Measurements from ENCODE around the gene SLC17A9.

Gene SLC17A9

GRCh38 chr20:62952373-62952967, at the start of gene SLC17A9:
Gene SLC17A9, plus strand, starts transcription at chr20:62952709. Its CDS starts 122 bp downstream, at chr20:62952831.
- peak; percentile 85 to 86 for DNase-seq

GRCh38 chr20:62902926-62903615, 49.4 kb upstream of the SLC17A9 start:
- DNase-seq = no peak

More at GRCh38 chr20:62952373-62952967, at the start of gene SLC17A9:
- peak; percentile 47 for TF ChIP-seq POLR2A (IDR thresholded peaks at IDR 0.05; ENCODE audit: low read length)
- no peak for TF ChIP-seq GATA1 (IDR thresholded peaks at IDR 0.05; ENCODE audit: low read depth, low read length)

DNA sequence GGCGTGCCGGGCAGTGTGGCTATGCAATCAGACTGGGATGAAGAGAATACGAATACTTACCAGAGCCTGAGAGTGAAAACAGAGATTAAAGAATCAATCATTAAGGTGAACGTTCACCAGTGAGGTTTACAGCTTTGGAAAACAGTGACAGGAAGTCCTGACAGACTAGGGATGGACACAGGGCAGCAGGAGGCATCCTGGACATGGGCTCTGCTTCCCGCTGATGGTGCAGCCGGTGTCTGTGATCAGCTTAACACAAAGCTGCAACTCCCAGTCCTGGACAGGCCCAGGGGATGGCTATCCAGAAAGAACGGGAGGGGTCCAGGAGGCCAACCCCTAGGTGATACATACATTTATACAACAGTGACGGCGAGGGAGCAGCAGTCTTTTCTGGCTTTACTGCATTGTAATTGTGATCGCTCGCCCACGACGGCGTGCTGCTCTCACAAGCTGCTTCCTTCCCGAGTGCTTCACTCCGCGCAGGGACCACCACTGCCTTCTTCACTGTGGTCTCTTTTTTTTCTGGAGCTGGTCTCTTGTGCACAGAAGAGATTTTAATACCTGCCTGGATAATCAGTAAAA, 46.9 kb upstream of the SLC17A9 start:
- DNase-seq = no peak
- TF ChIP-seq POLR2A (IDR thresholded peaks at IDR 0.05; ENCODE audit: low read length) (no peak), GATA1 (IDR thresholded peaks at IDR 0.05; ENCODE audit: low read depth, low read length) (no peak)

More at GRCh38 chr20:62902926-62903615, 49.4 kb upstream of the SLC17A9 start:
- TF ChIP-seq GATA1 (IDR thresholded peaks at IDR 0.05; ENCODE audit: low read depth, low read length) = no peak
- TF ChIP-seq POLR2A (IDR thresholded peaks at IDR 0.05; ENCODE audit: low read length) = no peak

GRCh38 chr20:62906209-62906608, 46.3 kb upstream of the SLC17A9 start:
- no peak for TF ChIP-seq POLR2A (IDR thresholded peaks at IDR 0.05; ENCODE audit: low read length)
- TF ChIP-seq GATA1 (IDR thresholded peaks at IDR 0.05; ENCODE audit: low read depth, low read length) = no peak
- DNase-seq = no peak

DNA sequence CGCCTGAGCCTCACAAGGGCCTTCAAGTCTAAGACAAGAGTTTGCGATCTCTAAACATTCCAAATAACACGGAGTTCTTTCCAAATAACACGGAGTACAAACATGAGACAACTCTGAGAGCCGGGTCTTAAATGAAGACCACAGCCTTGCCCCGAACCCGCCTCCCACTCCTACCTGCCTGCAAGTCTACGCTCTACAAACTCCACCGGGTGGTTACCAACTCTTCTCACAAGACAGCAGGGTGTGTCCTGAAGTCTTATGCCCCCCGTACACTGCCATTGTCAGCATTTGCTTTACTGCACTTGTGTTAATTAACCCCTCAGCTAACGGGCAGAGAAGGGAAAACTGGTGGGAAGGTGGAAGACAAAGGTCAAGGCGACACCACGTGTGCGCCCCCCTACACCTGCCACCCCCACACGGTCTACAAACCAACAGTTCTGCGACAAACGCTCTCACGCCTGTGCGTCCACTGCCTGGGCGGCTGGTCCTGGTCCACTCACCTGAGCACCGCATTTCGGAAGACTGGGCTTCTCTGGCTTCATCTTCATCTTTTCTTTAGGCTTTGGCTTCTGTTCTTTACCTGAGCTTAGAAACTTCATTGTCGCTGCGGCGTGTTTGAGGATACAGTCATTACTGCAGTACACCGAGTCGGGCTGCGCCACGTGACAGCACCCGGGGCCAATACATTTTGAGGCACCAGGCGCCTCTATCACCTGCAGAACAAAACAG, 45.7 kb upstream of the SLC17A9 start:
- TF ChIP-seq POLR2A (IDR thresholded peaks at IDR 0.05; ENCODE audit: low read length) (no peak), GATA1 (IDR thresholded peaks at IDR 0.05; ENCODE audit: low read depth, low read length) (no peak)
- no peak for DNase-seq

- TF ChIP-seq POLR2A (IDR thresholded peaks at IDR 0.05; ENCODE audit: low read length) = no peak
- TF ChIP-seq GATA1 (IDR thresholded peaks at IDR 0.05; ENCODE audit: low read depth, low read length) = no peak
- peak; percentile 17 to 39 for DNase-seq
Observed at GRCh38 chr20:62907384-62908317, 44.9 kb upstream of the SLC17A9 start.

DNA sequence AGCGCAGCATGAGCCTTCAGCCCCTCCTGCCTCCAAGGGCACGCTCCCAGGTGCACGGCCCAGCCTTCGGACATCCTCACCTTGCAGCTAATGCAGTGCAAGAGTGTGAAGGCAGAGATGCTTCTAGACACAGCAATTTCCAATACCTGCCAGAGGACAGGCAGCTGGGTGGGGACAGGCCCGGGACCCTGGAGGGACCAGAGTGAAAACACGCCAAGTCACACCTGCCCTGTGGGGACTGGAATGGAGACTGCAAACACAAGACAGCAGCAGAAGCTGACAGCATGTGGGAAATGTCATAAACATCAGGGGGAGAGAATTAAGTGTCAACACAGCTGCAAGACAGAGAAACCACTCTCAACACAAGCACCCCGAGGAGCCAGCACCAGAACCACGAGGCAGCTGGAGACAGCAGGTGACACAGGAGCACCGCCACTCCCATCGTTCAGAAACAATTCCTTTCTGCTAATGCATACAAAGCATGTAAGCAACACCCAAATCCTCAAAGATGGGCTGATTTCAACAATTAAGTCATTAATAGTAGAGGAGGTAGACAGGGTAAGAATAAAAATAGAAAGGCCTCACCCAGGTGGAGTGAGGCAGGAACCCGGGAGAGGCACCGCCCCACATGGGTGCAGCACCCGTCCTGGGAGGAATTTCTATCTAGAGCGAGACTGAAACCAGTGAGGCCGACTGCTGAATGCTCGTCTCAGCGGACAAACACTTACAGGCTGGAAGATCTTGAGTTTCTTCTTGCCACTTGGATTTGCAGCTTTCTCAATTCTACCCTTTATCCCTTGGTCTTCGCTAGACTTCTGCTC, 43.3 kb upstream of the SLC17A9 start:
- no peak for TF ChIP-seq POLR2A (IDR thresholded peaks at IDR 0.05; ENCODE audit: low read length)
- TF ChIP-seq GATA1 (IDR thresholded peaks at IDR 0.05; ENCODE audit: low read depth, low read length) = no peak

DNA sequence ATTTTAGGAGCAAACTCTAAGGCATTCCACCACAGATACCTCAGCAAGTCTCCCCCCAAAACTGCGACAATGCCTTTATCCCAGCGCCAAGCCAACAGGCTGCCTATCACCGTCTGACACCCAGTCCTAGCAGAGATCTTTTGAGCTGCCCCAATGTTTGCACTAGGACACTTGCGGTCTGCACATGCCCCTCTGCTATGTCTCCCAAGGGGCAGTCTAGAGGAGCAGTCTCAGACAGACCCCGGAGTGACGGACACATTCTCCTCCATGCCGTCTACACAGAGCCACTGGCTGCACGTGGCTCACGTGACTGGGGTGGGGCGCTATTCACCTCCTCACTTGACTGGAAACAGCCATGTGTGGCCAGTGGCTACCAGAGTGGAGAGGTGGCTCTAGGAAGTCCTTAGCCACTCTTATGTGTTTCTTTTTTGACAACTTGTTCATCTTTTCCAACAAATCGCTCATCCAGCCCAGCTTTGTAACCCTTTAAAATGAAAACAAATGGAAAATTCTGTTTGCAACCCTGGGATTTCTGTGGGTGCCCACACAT, 42.2 kb upstream of the SLC17A9 start:
- DNase-seq = no peak
- TF ChIP-seq GATA1 (IDR thresholded peaks at IDR 0.05; ENCODE audit: low read depth, low read length) = no peak
- TF ChIP-seq POLR2A (IDR thresholded peaks at IDR 0.05; ENCODE audit: low read length) = no peak

More for the DNA sequence above, 43.3 kb upstream of the SLC17A9 start:
- no peak for DNase-seq

DNA sequence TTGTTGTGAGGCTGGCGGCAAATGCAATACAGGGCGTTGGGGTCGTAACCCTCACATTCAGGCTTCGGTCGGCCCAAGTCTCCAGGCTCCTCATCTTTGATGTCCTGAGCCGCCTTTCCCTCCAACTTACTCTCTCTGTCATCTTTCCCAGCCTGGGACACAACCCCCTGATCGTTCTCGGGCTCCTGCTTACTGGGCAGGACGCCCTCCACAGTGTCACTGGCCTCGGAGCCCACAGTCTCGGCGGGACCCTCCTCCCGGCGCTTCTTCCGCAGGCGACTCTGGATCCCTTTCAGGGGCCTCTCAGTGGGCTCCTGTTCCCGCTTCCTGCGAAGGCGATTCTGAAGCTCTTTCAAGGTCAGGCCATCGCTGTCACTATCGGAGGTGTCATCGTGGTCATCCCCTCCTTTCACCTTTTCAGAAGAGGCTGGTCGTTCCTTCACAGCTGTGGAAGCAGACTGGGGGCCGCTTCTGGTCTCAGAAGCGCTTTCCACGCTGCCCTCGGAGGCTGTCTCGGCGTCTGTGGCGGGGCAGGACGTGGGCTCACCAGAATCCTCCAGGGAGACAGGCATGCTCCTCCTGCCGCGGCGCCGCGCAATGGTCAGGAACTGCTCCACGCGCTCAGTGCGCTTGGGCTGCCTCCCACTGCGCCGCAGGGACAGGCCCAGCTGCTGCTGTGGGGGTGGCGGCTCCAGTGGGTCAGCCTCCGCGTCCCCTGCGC, 41.6 kb upstream of the SLC17A9 start:
- TF ChIP-seq GATA1 (IDR thresholded peaks at IDR 0.05; ENCODE audit: low read depth, low read length) (no peak), POLR2A (IDR thresholded peaks at IDR 0.05; ENCODE audit: low read length) (no peak)
- DNase-seq = no peak

- DNase-seq = no peak
- TF ChIP-seq POLR2A (IDR thresholded peaks at IDR 0.05; ENCODE audit: low read length) (no peak), GATA1 (IDR thresholded peaks at IDR 0.05; ENCODE audit: low read depth, low read length) (no peak)
Observed at GRCh38 chr20:62911701-62912280, 40.7 kb upstream of the SLC17A9 start.

- DNase-seq = no peak
- TF ChIP-seq POLR2A (IDR thresholded peaks at IDR 0.05; ENCODE audit: low read length) (no peak), GATA1 (IDR thresholded peaks at IDR 0.05; ENCODE audit: low read depth, low read length) (no peak)
Observed at GRCh38 chr20:62913043-62913630, 39.4 kb upstream of the SLC17A9 start.
